Measurements from ENCODE around the gene RNF150. TPM values are rescaled to one million over a fixed set of nuclear protein-coding genes. Genes with fewer than 3 reads are reported as not detected.

Gene RNF150
- total and polyA plus RNA-seq, 2 of the 4 experiments (the other 2 are of a cell fraction) = 6.2 to 18.1 TPM

DNA sequence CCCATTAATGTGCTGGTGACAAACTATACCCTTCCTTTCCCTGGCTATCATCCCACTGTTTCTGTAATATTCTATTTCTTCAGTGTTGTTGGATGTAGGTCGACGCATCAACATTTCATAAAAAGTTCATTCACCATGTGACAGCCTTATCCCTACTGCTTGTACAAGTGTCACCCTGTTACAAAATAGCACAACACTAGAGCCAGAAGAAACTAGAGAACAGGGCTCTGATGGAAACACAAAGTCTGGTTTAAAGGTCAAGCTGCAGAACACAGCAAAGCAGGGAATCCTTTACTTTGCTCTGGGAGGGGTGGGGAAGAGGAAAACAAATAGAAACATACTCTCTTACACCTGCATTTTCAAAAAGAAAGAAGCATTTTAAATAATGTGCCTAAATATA is 245.8 kb downstream of the RNF150 start:
- H3K36me3 ChIP-seq (ENCODE audit: control insufficient read depth, insufficient read depth, low read length) = no peaks in the 10 kb centered on the region
- H4K91ac ChIP-seq (ENCODE audit: insufficient read depth, low read depth, low read length) = no peak overlapping the region
- intact Hi-C loops (cut with micrococcal nuclease) = no loop called here
- H3K56ac ChIP-seq (ENCODE audit: extremely low read depth, insufficient read depth, low read length) = no peak overlapping the region
- no peak overlapping the region for H3K9ac ChIP-seq (ENCODE audit: low read depth, low read length)
- ChIA-PET CTCF (interaction anchor here (0.5 kb wide), 1 partner anchor 1491 kb away, joined by 4 read pairs; no protein-coding TSS in a partner anchor), POLR2A (ENCODE audit: unreplicated experiment) (no interaction called here)
- DNase-seq = no peak
- H4K8ac ChIP-seq (ENCODE audit: low read depth in 2 of 2, low read length in 2 of 2) = no peak overlapping the region
- H3K4ac ChIP-seq (ENCODE audit: low read depth, low read length) = no peak overlapping the region
- no peak overlapping the region for H4K5ac ChIP-seq (ENCODE audit: low read depth, low read length)
- no peak overlapping the region for H2AFZ ChIP-seq (replicated peaks; ENCODE audit: low read length, poor library complexity)
- no peak overlapping the region for H2BK20ac ChIP-seq (ENCODE audit: low read depth, low read length)
- no peak overlapping the region for H3K4me2 ChIP-seq (ENCODE audit: low read depth, low read length)
- H3K27me3 ChIP-seq (ENCODE audit: control insufficient read depth, insufficient read depth, low read length) = no peaks in the 10 kb centered on the region
- dilution Hi-C loops (cut with HindIII; ENCODE audit: low sequenced_read_pairs, unreplicated experiment) = loop anchor here (25.0 kb wide), 1 partner anchor 250 kb away; the partner anchor contains the start of gene RNF150
- H2BK120ac ChIP-seq (ENCODE audit: low read depth, low read length) = no peak overlapping the region
- BruUV-seq (replicated peaks) = no TSS peak
- no peak overlapping the region for H2BK5ac ChIP-seq (ENCODE audit: low read depth, low read length, poor library complexity, severe bottlenecking)
- no peak overlapping the region for H2AK5ac ChIP-seq (ENCODE audit: low read depth, low read length)
- TF ChIP-seq, protein P1, sequence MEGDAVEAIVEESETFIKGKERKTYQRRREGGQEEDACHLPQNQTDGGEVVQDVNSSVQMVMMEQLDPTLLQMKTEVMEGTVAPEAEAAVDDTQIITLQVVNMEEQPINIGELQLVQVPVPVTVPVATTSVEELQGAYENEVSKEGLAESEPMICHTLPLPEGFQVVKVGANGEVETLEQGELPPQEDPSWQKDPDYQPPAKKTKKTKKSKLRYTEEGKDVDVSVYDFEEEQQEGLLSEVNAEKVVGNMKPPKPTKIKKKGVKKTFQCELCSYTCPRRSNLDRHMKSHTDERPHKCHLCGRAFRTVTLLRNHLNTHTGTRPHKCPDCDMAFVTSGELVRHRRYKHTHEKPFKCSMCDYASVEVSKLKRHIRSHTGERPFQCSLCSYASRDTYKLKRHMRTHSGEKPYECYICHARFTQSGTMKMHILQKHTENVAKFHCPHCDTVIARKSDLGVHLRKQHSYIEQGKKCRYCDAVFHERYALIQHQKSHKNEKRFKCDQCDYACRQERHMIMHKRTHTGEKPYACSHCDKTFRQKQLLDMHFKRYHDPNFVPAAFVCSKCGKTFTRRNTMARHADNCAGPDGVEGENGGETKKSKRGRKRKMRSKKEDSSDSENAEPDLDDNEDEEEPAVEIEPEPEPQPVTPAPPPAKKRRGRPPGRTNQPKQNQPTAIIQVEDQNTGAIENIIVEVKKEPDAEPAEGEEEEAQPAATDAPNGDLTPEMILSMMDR (conservative IDR thresholded peaks at IDR 0.05; ENCODE audit: low read depth, low read length) = no peak
- no peak for TF ChIP-seq RFX5 (IDR thresholded peaks at IDR 0.05; ENCODE audit: low read depth, low read length)
- TF ChIP-seq POLR2A (IDR thresholded peaks at IDR 0.05; ENCODE audit: low read depth, low read length) = no peak
- no peak for TF ChIP-seq MAZ (IDR thresholded peaks at IDR 0.05; ENCODE audit: borderline replicate concordance, low read depth, low read length)
- TF ChIP-seq CEBPB (IDR thresholded peaks at IDR 0.05; ENCODE audit: low read depth, low read length) = no peak
- TF ChIP-seq MAFK (IDR thresholded peaks at IDR 0.05; ENCODE audit: low read depth, low read length) = no peak
- TF ChIP-seq RAD21 (IDR thresholded peaks at IDR 0.05; ENCODE audit: low read length) = no peak
- no peak for TF ChIP-seq FOS (IDR thresholded peaks at IDR 0.05; ENCODE audit: low read depth, low read length)
- TF ChIP-seq, protein P2, sequence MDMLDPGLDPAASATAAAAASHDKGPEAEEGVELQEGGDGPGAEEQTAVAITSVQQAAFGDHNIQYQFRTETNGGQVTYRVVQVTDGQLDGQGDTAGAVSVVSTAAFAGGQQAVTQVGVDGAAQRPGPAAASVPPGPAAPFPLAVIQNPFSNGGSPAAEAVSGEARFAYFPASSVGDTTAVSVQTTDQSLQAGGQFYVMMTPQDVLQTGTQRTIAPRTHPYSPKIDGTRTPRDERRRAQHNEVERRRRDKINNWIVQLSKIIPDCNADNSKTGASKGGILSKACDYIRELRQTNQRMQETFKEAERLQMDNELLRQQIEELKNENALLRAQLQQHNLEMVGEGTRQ (IDR thresholded peaks at IDR 0.05; ENCODE audit: low read depth, low read length) = no peak
- TF ChIP-seq, protein P3, sequence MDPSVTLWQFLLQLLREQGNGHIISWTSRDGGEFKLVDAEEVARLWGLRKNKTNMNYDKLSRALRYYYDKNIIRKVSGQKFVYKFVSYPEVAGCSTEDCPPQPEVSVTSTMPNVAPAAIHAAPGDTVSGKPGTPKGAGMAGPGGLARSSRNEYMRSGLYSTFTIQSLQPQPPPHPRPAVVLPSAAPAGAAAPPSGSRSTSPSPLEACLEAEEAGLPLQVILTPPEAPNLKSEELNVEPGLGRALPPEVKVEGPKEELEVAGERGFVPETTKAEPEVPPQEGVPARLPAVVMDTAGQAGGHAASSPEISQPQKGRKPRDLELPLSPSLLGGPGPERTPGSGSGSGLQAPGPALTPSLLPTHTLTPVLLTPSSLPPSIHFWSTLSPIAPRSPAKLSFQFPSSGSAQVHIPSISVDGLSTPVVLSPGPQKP (IDR thresholded peaks at IDR 0.05; ENCODE audit: borderline replicate concordance, low read depth, low read length) = no peak
- no peak for TF ChIP-seq SMC3 (IDR thresholded peaks at IDR 0.05; ENCODE audit: low read depth, low read length)
- no peak for TF ChIP-seq NFE2L2 (IDR thresholded peaks at IDR 0.05; ENCODE audit: low read depth, low read length)
- TF ChIP-seq CHD1 (IDR thresholded peaks at IDR 0.05; ENCODE audit: low read depth, low read length) = no peak
- no peak for TF ChIP-seq RCOR1 (IDR thresholded peaks at IDR 0.05; ENCODE audit: insufficient replicate concordance, low read length)
- TF ChIP-seq MXI1 (IDR thresholded peaks at IDR 0.05; ENCODE audit: borderline replicate concordance, low read depth, low read length) = no peak
- no peak for TF ChIP-seq BHLHE40 (IDR thresholded peaks at IDR 0.05; ENCODE audit: low read depth, low read length)
- no CpG with 5 or more reads among the region's 2 CpGs for WGBS, 2 experiments (ENCODE audit: extremely low coverage in 2 of 2, insufficient read length in 1 of 2)
- H3K27ac ChIP-seq (ENCODE audit: insufficient read depth, low read length) = no peak overlapping the region
- no peaks in the 10 kb centered on the region for H3K4me1 ChIP-seq (ENCODE audit: control insufficient read depth, insufficient read depth, low read length)
- H3K14ac ChIP-seq (replicated peaks; ENCODE audit: low read depth, low read length) = no peak overlapping the region
- in situ Hi-C loops (cut with MboI; ENCODE audit: low sequenced_read_pairs) = no loop called here
- no peaks in the 10 kb centered on the region for H3K9me1 ChIP-seq (ENCODE audit: insufficient read depth, low read length)
- no peak for ATAC-seq (ENCODE audit: low read depth)
- no peaks in the 10 kb centered on the region for H3K79me1 ChIP-seq (ENCODE audit: low read depth in 1 of 2, low read length in 2 of 2)
- no peak overlapping the region for H2AK9ac ChIP-seq (replicated peaks; ENCODE audit: low read depth, low read length, poor library complexity)
- no peak overlapping the region for H3K23ac ChIP-seq (ENCODE audit: low read depth, low read length)
- H3K4me3 ChIP-seq (ENCODE audit: insufficient read depth, low read depth, low read length) = no peak overlapping the region
- H3K9me3 ChIP-seq (ENCODE audit: control insufficient read depth, insufficient read depth, low read length) = no peaks in the 10 kb centered on the region
- H3K18ac ChIP-seq (ENCODE audit: low read depth, low read length) = no peak overlapping the region
- no peaks in the 10 kb centered on the region for H4K20me1 ChIP-seq (ENCODE audit: insufficient read depth, low read length)
- no peak overlapping the region for H2BK15ac ChIP-seq (ENCODE audit: low read depth, low read length)
